22Rv1 (cell line): ENCODE measurements around the gene KLC1.

Experiments
- CTCF ChIP-seq: fragments of 450-650 bp; IDR thresholded peaks from 2 replicates; pipeline ENCODE4 v1.5.1; 2017; ENCODE audit warnings: mild to moderate bottlenecking
- ZFX ChIP-seq: fragments of 450-650 bp; IDR thresholded peaks from 2 replicates; pipeline ENCODE4 v1.6.1; 2017; ENCODE audit warnings: antibody characterized with exemption, borderline replicate concordance

- TF ChIP-seq CTCF (no peak), ZFX (no peak)
These were observed 101.6 kb downstream of the KLC1 start for GRCh38 chr14:103730490-103731035.
